Colonic mucosa (tissue), 4 donors: ENCODE results near the gene SLC16A5. TPM values are rescaled to one million over a fixed set of nuclear protein-coding genes. Genes with fewer than 3 reads are reported as not detected.
A peak's percentile ranks its signal among the peaks of the same experiment; 100 is the strongest.

Experiments
- DNase-seq: peaks from one replicate; pipeline ENCODE4 v3.0.0-alpha.2; 2020
- H3K27ac ChIP-seq: fragments of 200-600 bp; one replicate; pipeline ENCODE4 v1.8.0; 2021
- H3K27me3 ChIP-seq: fragments of 200-600 bp; one replicate; pipeline ENCODE4 v1.8.0; 2021
- H3K36me3 ChIP-seq: fragments of 200-600 bp; one replicate; pipeline ENCODE4 v1.8.0; 2021
- H3K4me1 ChIP-seq: fragments of 200-600 bp; one replicate; pipeline ENCODE4 v1.8.0; 2021; ENCODE audit warnings: mild to moderate bottlenecking
- H3K4me3 ChIP-seq: fragments of 200-600 bp; one replicate; pipeline ENCODE4 v1.8.0; 2021
- H3K9ac ChIP-seq, 2 donors: one replicate each; pipeline ENCODE4 v1.7.0; 2013; ENCODE audit warnings: control low read depth in 2 of 2, low read depth in 2 of 2, low read length in 2 of 2
- H3K9me3 ChIP-seq: fragments of 200-600 bp; one replicate; pipeline ENCODE4 v1.8.0; 2021
- CTCF ChIP-seq: fragments of 200-600 bp; IDR thresholded peaks from one replicate; pipeline ENCODE4 v1.8.0; 2022; ENCODE audit warnings: antibody characterized with exemption, mild to moderate bottlenecking
- intact Hi-C: fragments of 100-400 bp; cut with DNase I; formaldehyde crosslinking; loops from one replicate; pipeline ENCODE4 v1.14.1; 2022
- total RNA-seq, 2 donors: library from RNA; stranded (reverse); fragmentation: NEBNext Ultra II Directional in 1 of 2; extraction: Animal tissue kit (Norgen Biotek cat#: 25700) in 1 of 2; gene quantifications; one replicate each; pipeline ENCODE4 v1.2.1, GENCODE V29; 2021
- donor health status: healthy.
- donor health status: DM: no; HTN: no; CAD: no.
- donor health status: DM: no; HTN: no; CAD: no.

Gene SLC16A5
- total RNA-seq, 2 donors from 2014 or later: 19.4 to 50.1 TPM

GRCh38 chr17:75046407-75047289 is 41.1 kb upstream of the SLC16A5 start, which contains the start of the genes ATP5PD and KCTD2:
Gene ATP5PD, minus strand, starts transcription at chr17:75046969. Its CDS starts 4,319 bp downstream, at chr17:75042650.
Gene KCTD2, plus strand, starts transcription at chr17:75047225. Its CDS starts 26 bp downstream, at chr17:75047251.
- Histone ChIP-seq H3K27me3 (no peaks in the 10 kb centered on the region), H3K4me1 (no peaks in the 10 kb centered on the region), H3K36me3 (no peaks in the 10 kb centered on the region), H3K9ac (peak within 1 kb of the TSS; percentile 95 to 98), H3K9me3 (no peaks in the 10 kb centered on the region), H3K4me3 (peak within 1 kb of the TSS; percentile 92), H3K27ac (peak within 1 kb of the TSS; percentile 95)
- peak; percentile 96 for DNase-seq
- no peak for TF ChIP-seq CTCF
- intact Hi-C loops: no loop called here

- TF ChIP-seq CTCF: no peak
- Histone ChIP-seq H3K36me3 (no peaks in the 10 kb centered on the region), H3K27ac (no peak overlapping the region), H3K4me1 (no peaks in the 10 kb centered on the region), H3K9ac (peak overlapping the region; percentile 86 to 89), H3K9me3 (no peaks in the 10 kb centered on the region), H3K4me3 (peak overlapping the region; percentile 92), H3K27me3 (no peaks in the 10 kb centered on the region)
- intact Hi-C loops: no loop called here
- peak; percentile 50 for DNase-seq
Measured at GRCh38 chr17:75047398-75048098, 40.2 kb upstream of the SLC16A5 start.

- DNase-seq: no peak
- H3K27me3 ChIP-seq: no peaks in the 10 kb centered on the region
- H3K36me3 ChIP-seq: no peaks in the 10 kb centered on the region
- no peaks in the 10 kb centered on the region for H3K9me3 ChIP-seq
- H3K4me3 ChIP-seq: no peak overlapping the region
- H3K27ac ChIP-seq: no peak overlapping the region
- no peak for TF ChIP-seq CTCF
- intact Hi-C loops: no loop called here
- peak overlapping the region in 1 of 2 donors; percentile 89 for H3K9ac ChIP-seq
- no peaks in the 10 kb centered on the region for H3K4me1 ChIP-seq
Measured at GRCh38 chr17:75048249-75048878, 39.4 kb upstream of the SLC16A5 start.

GRCh38 chr17:75049057-75049456 is 38.7 kb upstream of the SLC16A5 start:
- intact Hi-C loops: no loop called here
- H3K36me3 ChIP-seq: no peaks in the 10 kb centered on the region
- no peak overlapping the region for H3K27ac ChIP-seq
- no peak for DNase-seq
- no peaks in the 10 kb centered on the region for H3K9me3 ChIP-seq
- no peak overlapping the region for H3K4me3 ChIP-seq
- H3K27me3 ChIP-seq: no peaks in the 10 kb centered on the region
- no peak overlapping the region for H3K9ac ChIP-seq
- H3K4me1 ChIP-seq: no peaks in the 10 kb centered on the region
- no peak for TF ChIP-seq CTCF

GRCh38 chr17:75049706-75050105 is 38.0 kb upstream of the SLC16A5 start:
- Histone ChIP-seq H3K27me3 (no peaks in the 10 kb centered on the region), H3K27ac (no peak overlapping the region), H3K9me3 (no peaks in the 10 kb centered on the region), H3K36me3 (no peaks in the 10 kb centered on the region), H3K9ac (no peak overlapping the region), H3K4me3 (no peak overlapping the region), H3K4me1 (no peaks in the 10 kb centered on the region)
- no peak for TF ChIP-seq CTCF
- DNase-seq: no peak
- intact Hi-C loops: no loop called here
